ENCODE measurements around the gene GTF2H1. TPM values are rescaled to one million over a fixed set of nuclear protein-coding genes. Genes with fewer than 3 reads are reported as not detected.

The GTF2H1 gene
- polyA plus RNA-seq, 1 of the 3 experiments (the other 2 are of a cell fraction), result 31.2 TPM

DNA sequence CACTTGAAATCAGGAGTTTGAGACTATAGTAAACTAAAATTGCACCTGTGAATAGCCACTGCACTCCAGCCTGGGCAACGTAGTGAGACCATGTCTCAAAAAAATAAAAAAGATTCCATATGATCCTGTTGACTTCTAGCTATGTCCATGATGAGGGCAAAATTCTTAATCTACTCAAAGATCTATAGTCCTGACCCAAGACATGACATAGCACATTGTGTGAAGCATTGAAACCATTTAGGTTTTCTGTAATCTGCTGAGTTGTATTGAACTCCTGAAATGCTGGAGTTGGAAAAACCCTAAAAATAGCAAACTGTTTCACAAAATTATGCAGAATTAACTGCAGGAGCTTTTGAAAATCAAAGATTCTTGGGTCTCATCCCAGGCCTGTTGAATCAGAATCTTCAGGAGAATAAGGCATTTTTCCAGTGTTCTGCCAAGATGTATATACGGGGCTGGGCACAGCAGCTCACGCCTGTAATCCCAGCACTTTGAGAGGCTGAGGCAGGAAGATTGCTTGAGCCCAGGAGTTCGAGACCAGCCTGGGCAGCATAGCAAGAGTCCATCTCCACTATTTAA, 42.2 kb downstream of the GTF2H1 start:
- Histone ChIP-seq H2AFZ (ENCODE audit: low read depth) (no peak overlapping the region), H3K4me3 (ENCODE audit: low read depth in 2 of 2, low read length in 1 of 2) (no peak overlapping the region), H4K20me1 (ENCODE audit: insufficient read depth) (no peaks in the 10 kb centered on the region), H3K9me3 (no peaks in the 10 kb centered on the region), H3K4me2 (no peak overlapping the region), H3K79me2 (ENCODE audit: insufficient read depth) (no peaks in the 10 kb centered on the region), H3F3A (replicated peaks; ENCODE audit: insufficient read depth) (peaks cover 20% of the 10 kb centered on the region), H3K36me3 (replicated peaks in 1 of 2; ENCODE audit: control insufficient read depth in 1 of 2, insufficient read depth in 2 of 2, low read length in 1 of 2) (peaks cover 54 to 61% of the 10 kb centered on the region in 2 experiments), H3K27me3 (ENCODE audit: insufficient read depth) (no peaks in the 10 kb centered on the region), H3K4me1 (ENCODE audit: control insufficient read depth in 1 of 2, insufficient read depth in 2 of 2, low read depth in 1 of 2, low read length in 1 of 2) (peaks cover 5 to 7% of the 10 kb centered on the region in 2 experiments; a peak in 3 of 4 replicates), H3K27ac (ENCODE audit: low read depth in 2 of 2, low read length in 1 of 2) (no peak overlapping the region), H3K9ac (no peak overlapping the region), H3K9me2 (no peaks in the 10 kb centered on the region)
- 95% methylated on average over 4 of the region's 4 CpGs for WGBS (ENCODE audit: low lambda C conversion rate)
- POLR2A ChIA-PET, result interaction anchor here (3.3 kb wide), 1 partner anchor 30 kb away, joined by 28 read pairs; the partner anchor contains the start of gene LDHA
- TF ChIP-seq NRF1 (IDR thresholded peaks at IDR 0.05; ENCODE audit: low read depth, low read length), result no peak
- CTCF ChIA-PET, result no interaction called here
- no peak for DNase-seq

GRCh38 chr11:18365741-18366140, 43.4 kb downstream of the GTF2H1 start:
- Histone ChIP-seq H3K36me3 (replicated peaks in 1 of 2; ENCODE audit: control insufficient read depth in 1 of 2, insufficient read depth in 2 of 2, low read length in 1 of 2) (peaks cover 48 to 50% of the 10 kb centered on the region in 2 experiments), H2AFZ (ENCODE audit: low read depth) (no peak overlapping the region), H3F3A (replicated peaks; ENCODE audit: insufficient read depth) (peaks cover 20% of the 10 kb centered on the region), H4K20me1 (ENCODE audit: insufficient read depth) (no peaks in the 10 kb centered on the region), H3K27ac (ENCODE audit: low read depth in 2 of 2, low read length in 1 of 2) (peak overlapping the region in 1 of 2 experiments; percentile 79; a peak in 2 of 4 replicates), H3K4me2 (no peak overlapping the region), H3K27me3 (ENCODE audit: insufficient read depth) (no peaks in the 10 kb centered on the region), H3K9me2 (no peaks in the 10 kb centered on the region), H3K4me1 (ENCODE audit: control insufficient read depth in 1 of 2, insufficient read depth in 2 of 2, low read depth in 1 of 2, low read length in 1 of 2) (peaks cover 5 to 7% of the 10 kb centered on the region in 2 experiments; a peak in 3 of 4 replicates), H3K9ac (no peak overlapping the region), H3K4me3 (ENCODE audit: low read depth in 2 of 2, low read length in 1 of 2) (no peak overlapping the region), H3K79me2 (ENCODE audit: insufficient read depth) (no peaks in the 10 kb centered on the region), H3K9me3 (no peaks in the 10 kb centered on the region)
- 86% methylated on average over 4 of the region's 4 CpGs for WGBS (ENCODE audit: low lambda C conversion rate)
- TF ChIP-seq ELF1 (IDR thresholded peaks at IDR 0.05) (no peak), MEF2A (IDR thresholded peaks at IDR 0.05; ENCODE audit: borderline replicate concordance, low read depth) (no peak), CHD2 (IDR thresholded peaks at IDR 0.05; ENCODE audit: low read length, partially characterized antibody) (peak; percentile 29), RFX5 (IDR thresholded peaks at IDR 0.05; ENCODE audit: low read length) (no peak), MXI1 (IDR thresholded peaks at IDR 0.05; ENCODE audit: low read depth, low read length) (peak; percentile 14; the same call in 1 of the 2 replicates), RXRA (IDR thresholded peaks at IDR 0.05; ENCODE audit: borderline replicate concordance, low read depth) (no peak), USF1 (IDR thresholded peaks at IDR 0.05; ENCODE audit: borderline replicate concordance, low read depth) (no peak), RCOR1 (IDR thresholded peaks at IDR 0.05; ENCODE audit: low read length) (no peak)
- POLR2A ChIA-PET, result interaction anchor here (1.0 to 3.3 kb wide), 2 partner anchors 19 to 29 kb away, joined by 4 to 28 read pairs; partner anchors contain the start of gene LDHA
- DNase-seq, result peak; percentile 31
- CTCF ChIA-PET, result interaction anchor here (1.0 to 1.1 kb wide), 2 partner anchors 9 to 13 kb away, joined by 3 read pairs; no protein-coding TSS in a partner anchor

DNA sequence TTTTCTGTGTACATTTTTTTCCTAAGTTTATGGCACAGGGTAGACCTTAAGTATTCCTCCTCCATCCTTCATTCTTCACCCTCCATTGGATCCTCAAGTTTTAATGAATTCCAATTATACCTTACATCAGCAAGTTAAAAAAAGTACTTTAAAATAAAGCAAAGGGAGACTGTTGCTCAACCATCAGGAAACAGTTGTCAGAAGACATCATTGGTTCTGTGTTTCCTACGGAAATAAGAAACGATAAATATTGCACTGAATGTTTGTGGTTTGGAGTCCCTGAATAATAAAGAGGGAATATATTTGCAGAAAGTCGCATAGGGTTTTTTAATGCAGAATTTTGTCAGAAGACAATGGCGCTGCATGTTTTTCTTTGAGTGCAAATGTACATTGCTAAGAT, 43.9 kb downstream of the GTF2H1 start:
- ChIA-PET POLR2A (interaction anchor here (1.0 to 3.3 kb wide), 2 partner anchors 18 to 29 kb away, joined by 4 to 28 read pairs; partner anchors contain the start of gene LDHA), CTCF (interaction anchor here (1.0 to 1.1 kb wide), 2 partner anchors 9 to 13 kb away, joined by 3 read pairs; no protein-coding TSS in a partner anchor)
- Histone ChIP-seq H3K4me3 (ENCODE audit: low read depth in 2 of 2, low read length in 1 of 2) (no peak overlapping the region), H2AFZ (ENCODE audit: low read depth) (no peak overlapping the region), H3K9ac (no peak overlapping the region), H3K9me3 (no peaks in the 10 kb centered on the region), H3K36me3 (replicated peaks in 1 of 2; ENCODE audit: control insufficient read depth in 1 of 2, insufficient read depth in 2 of 2, low read length in 1 of 2) (peaks cover 44 to 49% of the 10 kb centered on the region in 2 experiments), H3K4me1 (ENCODE audit: control insufficient read depth in 1 of 2, insufficient read depth in 2 of 2, low read depth in 1 of 2, low read length in 1 of 2) (peaks cover 5 to 7% of the 10 kb centered on the region in 2 experiments; a peak in 3 of 4 replicates), H3K27me3 (ENCODE audit: insufficient read depth) (no peaks in the 10 kb centered on the region), H3K79me2 (ENCODE audit: insufficient read depth) (no peaks in the 10 kb centered on the region), H4K20me1 (ENCODE audit: insufficient read depth) (no peaks in the 10 kb centered on the region), H3K4me2 (no peak overlapping the region), H3K27ac (ENCODE audit: low read depth in 2 of 2, low read length in 1 of 2) (peak overlapping the region in 1 of 2 experiments; percentile 79; a peak in 2 of 4 replicates), H3F3A (replicated peaks; ENCODE audit: insufficient read depth) (peaks cover 20% of the 10 kb centered on the region), H3K9me2 (no peaks in the 10 kb centered on the region)
- WGBS (ENCODE audit: low lambda C conversion rate), result 92% methylated on average over 4 of the region's 4 CpGs
- DNase-seq, result no peak
- no peak for TF ChIP-seq RAD21 (IDR thresholded peaks at IDR 0.05; ENCODE audit: low read length)
- TF ChIP-seq REST (IDR thresholded peaks at IDR 0.05; ENCODE audit: low read depth, low read length), result no peak
- TF ChIP-seq, protein P1, sequence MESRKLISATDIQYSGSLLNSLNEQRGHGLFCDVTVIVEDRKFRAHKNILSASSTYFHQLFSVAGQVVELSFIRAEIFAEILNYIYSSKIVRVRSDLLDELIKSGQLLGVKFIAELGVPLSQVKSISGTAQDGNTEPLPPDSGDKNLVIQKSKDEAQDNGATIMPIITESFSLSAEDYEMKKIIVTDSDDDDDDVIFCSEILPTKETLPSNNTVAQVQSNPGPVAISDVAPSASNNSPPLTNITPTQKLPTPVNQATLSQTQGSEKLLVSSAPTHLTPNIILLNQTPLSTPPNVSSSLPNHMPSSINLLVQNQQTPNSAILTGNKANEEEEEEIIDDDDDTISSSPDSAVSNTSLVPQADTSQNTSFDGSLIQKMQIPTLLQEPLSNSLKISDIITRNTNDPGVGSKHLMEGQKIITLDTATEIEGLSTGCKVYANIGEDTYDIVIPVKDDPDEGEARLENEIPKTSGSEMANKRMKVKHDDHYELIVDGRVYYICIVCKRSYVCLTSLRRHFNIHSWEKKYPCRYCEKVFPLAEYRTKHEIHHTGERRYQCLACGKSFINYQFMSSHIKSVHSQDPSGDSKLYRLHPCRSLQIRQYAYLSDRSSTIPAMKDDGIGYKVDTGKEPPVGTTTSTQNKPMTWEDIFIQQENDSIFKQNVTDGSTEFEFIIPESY (IDR thresholded peaks at IDR 0.05; ENCODE audit: borderline replicate concordance, low read depth), result no peak
- TF ChIP-seq EP300 (IDR thresholded peaks at IDR 0.05; ENCODE audit: borderline replicate concordance in 1 of 2, low read depth in 1 of 2, low read length in 1 of 2), result no peak
- no peak for TF ChIP-seq TCF12 (IDR thresholded peaks at IDR 0.05)
- TF ChIP-seq, protein P2, sequence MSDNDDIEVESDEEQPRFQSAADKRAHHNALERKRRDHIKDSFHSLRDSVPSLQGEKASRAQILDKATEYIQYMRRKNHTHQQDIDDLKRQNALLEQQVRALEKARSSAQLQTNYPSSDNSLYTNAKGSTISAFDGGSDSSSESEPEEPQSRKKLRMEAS (IDR thresholded peaks at IDR 0.05; ENCODE audit: low read depth), result no peak

Measured in SK-N-SH (cell line).